ENCODE data around the gene SYNPO2. TPM values are rescaled to one million over a fixed set of nuclear protein-coding genes. Genes with fewer than 3 reads are reported as not detected.

Gene SYNPO2
- polyA plus RNA-seq, 1 donor (not counting 4 experiments of a cell fraction or from before 2014, with no cell fraction given), result 0.34 TPM

- DNase-seq (ENCODE audit: low read depth, low spot score) (no peak), FAIRE-seq (no peak)
- Histone ChIP-seq H3K27ac (ENCODE audit: control insufficient read depth, insufficient read depth, low read length) (no peak overlapping the region), H3K4me1 (ENCODE audit: control insufficient read depth, extremely low read depth, insufficient read depth, low read length) (no peaks in the 10 kb centered on the region), H3K9me1 (ENCODE audit: control insufficient read depth, extremely low read depth, insufficient read depth, low read length) (no peaks in the 10 kb centered on the region), H3K9ac (ENCODE audit: control insufficient read depth, extremely low read depth, insufficient read depth, low read length) (no peak overlapping the region), H4K20me1 (ENCODE audit: control insufficient read depth, extremely low read depth, insufficient read depth, low read length) (no peaks in the 10 kb centered on the region), H3K27me3 (ENCODE audit: control insufficient read depth, extremely low read depth, insufficient read depth, low read length) (no peaks in the 10 kb centered on the region), H3K79me2 (ENCODE audit: control insufficient read depth, insufficient read depth, low read length) (no peaks in the 10 kb centered on the region), H3K4me2 (ENCODE audit: control insufficient read depth, extremely low read depth, insufficient read depth, low read depth, low read length) (no peak overlapping the region), H3K36me3 (ENCODE audit: control insufficient read depth in 2 of 2, extremely low read depth in 1 of 2, insufficient read depth in 2 of 2, low read length in 2 of 2) (no peaks in the 10 kb centered on the region), H2AFZ (ENCODE audit: control insufficient read depth, low read length) (no peak overlapping the region), H3K4me3 (ENCODE audit: control insufficient read depth in 2 of 3, extremely low read depth in 1 of 3, insufficient read depth in 2 of 3, low read depth in 1 of 3, low read length in 3 of 3) (no peak overlapping the region), H3K9me3 (ENCODE audit: control insufficient read depth, low read depth, low read length) (no peaks in the 10 kb centered on the region)
- dilution Hi-C loops (cut with MboI; ENCODE audit: extremely low pct_ligation_motif_present, low sequenced_read_pairs), result no loop called here
- TF ChIP-seq EZH2 (IDR thresholded peaks at IDR 0.05; ENCODE audit: low read length), result no peak
- TF ChIP-seq CTCF (optimal IDR thresholded peaks at IDR 0.05 in 1 of 3, IDR thresholded peaks at IDR 0.05 in 1 of 3, conservative IDR thresholded peaks at IDR 0.05 in 1 of 3; ENCODE audit: extremely low read depth in 1 of 3, insufficient read depth in 2 of 3, low read length in 3 of 3), result no peak
These were observed 60.0 kb downstream of the SYNPO2 start for GRCh38 chr4:118948545-118949144.

GRCh38 chr4:118950224-118950623 lies 61.6 kb downstream of the SYNPO2 start:
- no peak for FAIRE-seq
- no peaks in the 10 kb centered on the region for H3K9me3 ChIP-seq (ENCODE audit: control insufficient read depth, low read depth, low read length)
- H4K20me1 ChIP-seq (ENCODE audit: control insufficient read depth, extremely low read depth, insufficient read depth, low read length), result no peaks in the 10 kb centered on the region
- H3K27ac ChIP-seq (ENCODE audit: control insufficient read depth, insufficient read depth, low read length), result no peak overlapping the region
- dilution Hi-C loops (cut with MboI; ENCODE audit: extremely low pct_ligation_motif_present, low sequenced_read_pairs), result no loop called here
- H3K9ac ChIP-seq (ENCODE audit: control insufficient read depth, extremely low read depth, insufficient read depth, low read length), result no peak overlapping the region
- TF ChIP-seq EZH2 (IDR thresholded peaks at IDR 0.05; ENCODE audit: low read length), result no peak
- no peak for TF ChIP-seq CTCF (optimal IDR thresholded peaks at IDR 0.05 in 1 of 3, IDR thresholded peaks at IDR 0.05 in 1 of 3, conservative IDR thresholded peaks at IDR 0.05 in 1 of 3; ENCODE audit: extremely low read depth in 1 of 3, insufficient read depth in 2 of 3, low read length in 3 of 3)
- H3K4me3 ChIP-seq (ENCODE audit: control insufficient read depth in 2 of 3, extremely low read depth in 1 of 3, insufficient read depth in 2 of 3, low read depth in 1 of 3, low read length in 3 of 3), result no peak overlapping the region
- no peaks in the 10 kb centered on the region for H3K4me1 ChIP-seq (ENCODE audit: control insufficient read depth, extremely low read depth, insufficient read depth, low read length)
- DNase-seq (ENCODE audit: low read depth, low spot score), result no peak
- no peaks in the 10 kb centered on the region for H3K36me3 ChIP-seq (ENCODE audit: control insufficient read depth in 2 of 2, extremely low read depth in 1 of 2, insufficient read depth in 2 of 2, low read length in 2 of 2)
- H2AFZ ChIP-seq (ENCODE audit: control insufficient read depth, low read length), result no peak overlapping the region
- H3K79me2 ChIP-seq (ENCODE audit: control insufficient read depth, insufficient read depth, low read length), result no peaks in the 10 kb centered on the region
- no peak overlapping the region for H3K4me2 ChIP-seq (ENCODE audit: control insufficient read depth, extremely low read depth, insufficient read depth, low read depth, low read length)
- no peaks in the 10 kb centered on the region for H3K9me1 ChIP-seq (ENCODE audit: control insufficient read depth, extremely low read depth, insufficient read depth, low read length)
- H3K27me3 ChIP-seq (ENCODE audit: control insufficient read depth, extremely low read depth, insufficient read depth, low read length), result no peaks in the 10 kb centered on the region
